DOHH2 (cell line): Measurements from ENCODE around the gene KCNG1.
"Not testable (repeated sequence)": the region's sequence is repeated elsewhere in the genome, so short reads cannot be mapped to it uniquely, and the experiment has no call there.

ENCODE experiments used
- H3F3A ChIP-seq: fragments of 200-600 bp; sonication (generic), shearing (Covaris generic); 2 replicates; pipeline ENCODE4 v1.6.0; 2016; ENCODE audit warnings: antibody characterized with exemption, mild to moderate bottlenecking; ENCODE audit not compliant: control insufficient read depth, insufficient read depth
- H3K27ac ChIP-seq: fragments of 200-600 bp; sonication (generic); 2 replicates; pipeline ENCODE4 v1.5.1; 2014; ENCODE audit warnings: low read depth, mild to moderate bottlenecking, low read length, moderate library complexity
- H3K27me3 ChIP-seq: fragments of 200-600 bp; sonication (generic); 2 replicates; pipeline ENCODE4 v1.6.1; 2014; ENCODE audit warnings: mild to moderate bottlenecking, low read length, mixed read lengths; ENCODE audit not compliant: control insufficient read depth
- H3K36me3 ChIP-seq: fragments of 200-600 bp; sonication (generic); 2 replicates; pipeline ENCODE4 v1.6.1; 2014; ENCODE audit warnings: mild to moderate bottlenecking, low read length, moderate library complexity, mixed read lengths; ENCODE audit not compliant: control insufficient read depth
- H3K4me1 ChIP-seq: fragments of 200-600 bp; sonication (generic); 2 replicates; pipeline ENCODE4 v1.6.1; 2014; ENCODE audit warnings: mild to moderate bottlenecking, low read length, mixed read lengths; ENCODE audit not compliant: control insufficient read depth
- H3K4me2 ChIP-seq: fragments of 200-600 bp; sonication (generic); 2 replicates; pipeline ENCODE4 v1.6.0; 2014; ENCODE audit warnings: mild to moderate bottlenecking, low read length, moderate library complexity
- H3K4me3 ChIP-seq: fragments of 200-600 bp; sonication (generic); 2 replicates; pipeline ENCODE4 v1.5.1; 2014; ENCODE audit warnings: mild to moderate bottlenecking, low read length, mixed read lengths
- H3K79me2 ChIP-seq: fragments of 200-600 bp; sonication (generic); 2 replicates; pipeline ENCODE4 v1.6.1; 2014; ENCODE audit warnings: mild to moderate bottlenecking, low read length, mixed read lengths; ENCODE audit not compliant: control insufficient read depth
- H3K9me2 ChIP-seq: fragments of 200-600 bp; sonication (generic); replicated peaks from 2 replicates; pipeline ENCODE4 v1.6.1; 2014; ENCODE audit warnings: mild to moderate bottlenecking, low read length, mixed read lengths; ENCODE audit not compliant: control insufficient read depth
- H3K9me3 ChIP-seq: fragments of 200-600 bp; sonication (generic); 2 replicates; pipeline ENCODE4 v1.6.1; 2014; ENCODE audit warnings: antibody characterized with exemption, low read length, mixed read lengths; ENCODE audit not compliant: control insufficient read depth, insufficient read depth
- H4K20me1 ChIP-seq: fragments of 200-600 bp; sonication (generic); 2 replicates; pipeline ENCODE4 v1.6.0; 2014; ENCODE audit warnings: low read depth, mild to moderate bottlenecking, antibody characterized with exemption, low read length, moderate library complexity; ENCODE audit not compliant: control insufficient read depth, insufficient read depth
- CTCF ChIP-seq: fragments of 200-600 bp; sonication (generic); IDR thresholded peaks from one replicate; pipeline ENCODE4 v1.5.1; 2014; ENCODE audit warnings: antibody characterized with exemption, mild to moderate bottlenecking, low read depth, low read length; ENCODE audit not compliant: poor library complexity, severe bottlenecking
- EZH2phosphoT487 ChIP-seq: fragments of 200-600 bp; sonication (generic); IDR thresholded peaks from 2 replicates; pipeline ENCODE4 v1.6.1; 2017; ENCODE audit warnings: borderline replicate concordance, mild to moderate bottlenecking, antibody characterized with exemption, low read length, moderate library complexity, mixed read lengths

Gene KCNG1

GRCh38 chr20:51046021-51046985 is 23.4 kb upstream of the KCNG1 start:
- Histone ChIP-seq H3K27me3 (peaks cover 10% of the 10 kb centered on the region), H3K9me3 (no peaks in the 10 kb centered on the region), H3K27ac (no peak overlapping the region)

GRCh38 chr20:51045492-51045891 is 22.6 kb upstream of the KCNG1 start:
- not testable (repeated sequence) for H3K9me3 ChIP-seq, H3K27me3 ChIP-seq, H3K4me2 ChIP-seq, H3K36me3 ChIP-seq, H4K20me1 ChIP-seq, H3K9me2 ChIP-seq, H3F3A ChIP-seq, H3K27ac ChIP-seq, H3K79me2 ChIP-seq, H3K4me1 ChIP-seq, H3K4me3 ChIP-seq

More at GRCh38 chr20:51046021-51046985, 23.4 kb upstream of the KCNG1 start:
- Histone ChIP-seq H3K4me1 (no peaks in the 10 kb centered on the region), H3F3A (no peaks in the 10 kb centered on the region), H3K36me3 (no peaks in the 10 kb centered on the region), H3K79me2 (no peaks in the 10 kb centered on the region), H4K20me1 (no peaks in the 10 kb centered on the region), H3K4me3 (no peak overlapping the region), H3K4me2 (no peak overlapping the region), H3K9me2 (no peaks in the 10 kb centered on the region)
- no peak for TF ChIP-seq CTCF
- TF ChIP-seq EZH2phosphoT487: no peak

- Histone ChIP-seq H3K9me2 (no peaks in the 10 kb centered on the region), H3F3A (no peaks in the 10 kb centered on the region), H3K9me3 (no peaks in the 10 kb centered on the region), H3K4me1 (no peaks in the 10 kb centered on the region), H3K36me3 (no peaks in the 10 kb centered on the region), H3K4me2 (no peak overlapping the region), H3K27ac (no peak overlapping the region), H3K79me2 (no peaks in the 10 kb centered on the region), H3K4me3 (no peak overlapping the region), H3K27me3 (peaks cover 4% of the 10 kb centered on the region), H4K20me1 (no peaks in the 10 kb centered on the region)
- no peak for TF ChIP-seq EZH2phosphoT487
- no peak for TF ChIP-seq CTCF
These were observed 21.9 kb upstream of the KCNG1 start for GRCh38 chr20:51044796-51045195.

- Histone ChIP-seq H3K4me2 (no peak overlapping the region), H3K79me2 (no peaks in the 10 kb centered on the region), H3K9me3 (no peaks in the 10 kb centered on the region), H3K4me1 (no peaks in the 10 kb centered on the region), H3K27ac (no peak overlapping the region), H4K20me1 (no peaks in the 10 kb centered on the region), H3K4me3 (no peak overlapping the region), H3F3A (no peaks in the 10 kb centered on the region), H3K36me3 (no peaks in the 10 kb centered on the region), H3K9me2 (no peaks in the 10 kb centered on the region), H3K27me3 (no peaks in the 10 kb centered on the region; the same call in 1 of the 2 replicates)
- TF ChIP-seq EZH2phosphoT487 (no peak), CTCF (no peak)
These were observed 20.9 kb upstream of the KCNG1 start for GRCh38 chr20:51043811-51044210.
